Fibroblast of the conjunctiva (primary cell): ENCODE results near the gene OPA1.

Experiments
- DNase-seq: peaks from one replicate; pipeline ENCODE4 v3.0.0-alpha.2; 2010; ENCODE audit warnings: low read depth

OPA1 gene

GRCh38 chr3:193648542-193649076 lies 55.6 kb downstream of the OPA1 start:
- no peak for DNase-seq

GRCh38 chr3:193650585-193650984 lies 57.6 kb downstream of the OPA1 start:
- DNase-seq = no peak

DNA sequence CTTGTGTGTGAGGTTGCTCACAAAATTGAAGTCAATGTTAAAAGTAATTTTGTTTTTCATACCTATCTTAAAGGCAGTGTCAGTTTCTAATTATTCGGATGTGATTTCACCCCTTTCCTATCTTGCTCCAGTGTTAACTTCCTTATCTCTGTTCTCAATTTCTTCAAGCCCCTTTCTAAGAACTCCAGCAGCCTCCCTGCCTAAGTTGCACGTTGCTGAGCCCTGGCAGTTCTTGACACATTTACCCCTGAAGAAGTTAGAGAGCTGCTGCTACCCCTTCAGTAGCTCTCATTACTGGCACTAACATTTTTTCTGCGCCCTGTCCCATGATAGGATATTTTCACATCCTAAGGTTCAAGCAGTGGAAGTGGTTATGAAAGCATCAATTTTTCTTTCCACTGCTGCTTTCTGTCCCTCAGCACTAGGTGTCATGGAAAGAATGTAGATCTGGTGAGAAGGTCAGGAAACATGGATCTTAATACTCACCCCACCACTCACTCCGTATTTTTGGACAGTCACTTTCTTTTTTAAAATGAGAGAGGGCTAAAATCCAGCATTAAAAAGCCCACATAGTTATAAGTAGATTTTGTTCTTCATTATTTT lies 62.9 kb downstream of the OPA1 start:
- DNase-seq = no peak

DNA sequence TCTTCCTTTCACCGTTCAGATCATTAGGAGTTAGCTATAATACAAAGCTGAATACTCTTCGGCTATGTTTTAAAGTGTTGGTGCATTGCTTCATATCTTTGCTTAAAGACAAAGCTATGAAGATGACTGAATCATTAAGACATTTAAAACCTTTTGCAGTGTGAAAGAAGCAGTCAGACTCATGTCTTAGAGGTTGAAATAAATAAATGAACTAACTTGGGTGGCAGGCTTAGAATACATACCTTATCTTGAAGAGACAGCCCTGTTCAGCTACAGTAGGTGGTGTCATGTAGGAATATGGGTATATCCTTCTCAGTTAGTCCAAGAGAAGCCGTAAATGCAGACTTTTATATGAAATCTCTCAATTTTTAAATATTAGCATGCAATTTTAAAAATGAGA lies 63.4 kb downstream of the OPA1 start:
- DNase-seq = no peak

GRCh38 chr3:193656878-193657282 lies 63.9 kb downstream of the OPA1 start:
- no peak for DNase-seq

- DNase-seq = no peak
Measured at GRCh38 chr3:193660171-193660570, 67.2 kb downstream of the OPA1 start.

- no peak for DNase-seq
Measured at GRCh38 chr3:193660698-193661411, 67.8 kb downstream of the OPA1 start.

DNA sequence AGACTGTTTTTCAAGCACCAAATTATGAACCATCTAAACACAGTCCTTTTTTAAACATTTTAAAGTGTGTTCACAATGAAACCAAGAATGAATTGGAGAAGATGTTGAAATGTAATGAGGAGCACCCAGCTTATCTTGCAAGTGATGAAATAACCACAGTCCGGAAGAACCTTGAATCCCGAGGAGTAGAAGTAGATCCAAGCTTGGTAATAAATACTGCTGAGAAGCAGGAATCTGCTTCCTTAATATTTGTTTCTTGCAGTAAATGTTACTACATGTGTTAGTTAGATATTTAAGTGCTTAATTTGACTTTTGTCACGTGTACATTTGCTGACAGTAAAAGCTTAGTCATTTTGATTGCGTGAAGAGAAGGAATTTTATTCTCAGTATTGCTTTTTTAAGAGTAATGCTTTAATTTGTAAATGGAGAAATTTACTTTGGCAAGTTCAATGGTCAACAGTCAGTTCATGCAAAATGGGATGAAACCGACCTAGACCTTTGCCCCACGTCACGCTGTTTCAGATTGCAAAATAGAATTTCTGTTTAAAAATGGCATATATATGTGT lies 69.8 kb downstream of the OPA1 start:
- no peak for DNase-seq

GRCh38 chr3:193665370-193665989 lies 72.5 kb downstream of the OPA1 start:
- peak; percentile 24 for DNase-seq

DNA sequence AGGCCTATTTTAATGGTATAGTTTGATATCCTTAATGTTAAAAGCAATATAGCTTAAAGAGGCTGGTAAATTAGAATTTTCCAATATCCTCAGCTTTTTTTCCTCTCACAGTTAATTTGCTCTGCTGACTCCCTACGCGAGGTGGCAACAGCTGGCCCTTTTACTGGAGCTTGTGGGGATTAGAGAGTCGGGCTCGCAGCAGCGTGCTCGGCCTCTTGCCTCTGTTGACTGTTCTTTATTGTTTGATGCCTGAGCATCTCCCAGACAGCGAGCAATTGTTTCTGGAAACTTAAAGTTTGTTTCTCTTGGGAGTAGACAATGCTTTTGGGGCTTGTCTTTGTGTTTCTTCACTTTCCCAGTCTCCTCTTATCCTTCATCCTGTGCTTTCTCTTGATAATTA lies 80.8 kb downstream of the OPA1 start:
- DNase-seq = no peak

DNA sequence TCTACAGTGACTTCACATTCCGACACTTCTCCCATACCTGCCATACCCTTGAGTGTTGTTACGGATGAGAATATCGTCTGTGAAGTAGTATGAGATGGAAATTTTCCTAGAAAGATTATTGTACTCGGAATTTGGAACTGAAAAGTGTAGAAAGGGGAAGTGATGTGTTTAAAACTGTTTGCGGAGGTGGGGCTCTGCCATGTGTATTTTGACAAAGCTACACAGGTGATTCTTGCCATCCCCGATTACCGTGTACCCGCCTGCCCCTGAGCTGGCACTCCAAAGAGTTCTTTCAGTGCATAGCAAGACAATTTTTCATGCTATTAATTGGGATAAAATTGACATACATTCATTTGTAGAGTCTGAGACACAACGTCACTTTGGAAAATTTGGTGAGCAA lies 81.7 kb downstream of the OPA1 start:
- DNase-seq = no peak

- no peak for DNase-seq
Measured at GRCh38 chr3:193677734-193678133, 84.7 kb downstream of the OPA1 start.

- DNase-seq = no peak
Measured at GRCh38 chr3:193680220-193680619, 87.2 kb downstream of the OPA1 start.

DNA sequence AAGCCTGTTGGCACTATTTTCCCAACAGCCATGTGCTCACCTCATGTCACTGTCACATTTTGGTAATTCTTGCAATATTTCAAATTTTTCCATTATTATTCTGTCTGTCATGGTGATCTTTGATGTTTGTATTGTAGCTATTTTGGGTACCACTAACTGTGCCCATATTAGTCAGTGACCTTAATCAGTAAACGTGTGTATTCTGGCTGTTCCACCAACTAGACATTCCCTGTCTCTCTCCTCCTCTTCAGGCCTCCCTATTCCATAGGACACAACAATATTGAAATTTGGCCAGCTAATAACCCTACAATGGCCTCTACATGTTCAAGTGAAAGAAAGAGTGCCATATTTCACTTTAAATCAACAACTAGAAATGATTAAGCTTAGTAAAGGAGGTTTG lies 88.6 kb downstream of the OPA1 start:
- DNase-seq = no peak

DNA sequence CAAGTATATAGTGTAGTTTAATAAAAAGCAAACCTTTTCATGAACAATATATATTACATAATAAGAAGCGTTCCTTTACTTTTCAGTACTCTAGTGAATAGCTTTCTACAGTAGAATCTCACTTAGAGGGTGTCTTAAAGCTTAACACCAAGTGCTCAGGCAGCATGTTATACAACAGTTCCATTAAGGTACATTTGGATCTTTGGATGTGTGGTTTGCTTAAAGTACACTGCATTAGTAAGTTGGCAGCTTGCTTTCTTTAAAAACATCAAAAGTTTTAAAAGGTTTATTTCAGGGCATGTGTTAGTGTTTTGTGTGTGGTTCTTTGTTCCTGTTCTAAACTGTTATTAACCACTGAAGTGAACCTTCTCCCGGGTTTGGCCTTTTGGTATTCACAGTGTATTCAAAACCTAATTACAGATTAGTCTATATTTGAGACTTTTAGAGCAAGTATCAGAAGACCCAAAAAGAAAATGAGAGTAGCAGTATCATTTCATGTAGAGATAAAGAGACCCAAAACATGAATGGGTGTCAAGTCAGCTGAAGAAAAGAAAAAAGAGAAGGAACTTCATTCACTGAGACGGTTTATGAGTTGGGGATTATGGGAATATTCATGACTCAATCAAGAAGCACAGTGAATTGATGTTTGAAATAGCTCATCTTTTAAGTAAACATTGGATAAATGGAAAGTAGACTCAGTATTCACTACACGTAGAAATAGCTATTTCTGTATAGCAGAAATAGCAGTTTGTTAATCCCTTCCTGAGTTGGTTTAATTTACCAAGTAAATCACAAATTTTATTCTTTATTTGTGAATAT lies 93.9 kb downstream of the OPA1 start:
- no peak for DNase-seq

DNA sequence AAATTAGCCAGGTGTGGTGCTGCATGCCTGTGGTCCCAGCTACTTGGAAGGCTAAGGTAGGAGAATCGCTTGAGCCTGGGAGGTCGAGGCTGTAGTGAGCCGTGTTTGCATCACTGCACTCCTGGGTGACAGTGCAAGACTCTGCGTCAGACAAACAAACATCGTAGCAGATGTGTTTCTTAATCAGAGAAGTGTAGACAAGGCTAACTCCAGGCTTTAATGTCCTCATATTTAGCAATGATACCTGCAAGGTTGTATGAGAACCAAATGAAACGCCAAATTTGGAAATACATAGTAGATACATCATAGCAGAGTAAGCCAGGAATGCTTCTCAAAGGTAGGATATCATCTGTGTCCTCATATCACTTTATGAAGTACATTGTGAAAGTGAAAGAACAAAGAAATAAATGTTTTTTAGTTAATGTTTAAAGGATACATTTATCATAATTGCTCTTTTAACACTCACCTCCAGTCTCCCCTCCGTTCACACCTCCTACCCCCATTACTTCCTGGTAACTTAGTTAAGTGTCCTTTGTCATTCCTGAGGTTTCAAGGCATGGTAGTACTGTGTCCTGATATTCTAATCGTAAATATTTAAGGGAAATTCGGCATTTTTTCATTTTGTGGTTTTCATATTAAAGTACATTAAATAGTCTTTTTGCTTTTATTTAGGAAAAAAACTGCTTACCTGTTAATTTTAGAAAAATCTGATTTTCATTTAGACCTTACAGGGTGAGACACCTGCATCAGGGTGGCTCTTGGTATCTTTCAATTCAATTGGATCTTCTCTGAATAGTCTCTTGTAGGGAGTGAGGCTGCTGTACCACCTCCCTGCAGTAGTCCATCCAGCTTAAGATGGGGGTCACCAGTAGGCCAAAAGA lies 96.1 kb downstream of the OPA1 start:
- no peak for DNase-seq

DNA sequence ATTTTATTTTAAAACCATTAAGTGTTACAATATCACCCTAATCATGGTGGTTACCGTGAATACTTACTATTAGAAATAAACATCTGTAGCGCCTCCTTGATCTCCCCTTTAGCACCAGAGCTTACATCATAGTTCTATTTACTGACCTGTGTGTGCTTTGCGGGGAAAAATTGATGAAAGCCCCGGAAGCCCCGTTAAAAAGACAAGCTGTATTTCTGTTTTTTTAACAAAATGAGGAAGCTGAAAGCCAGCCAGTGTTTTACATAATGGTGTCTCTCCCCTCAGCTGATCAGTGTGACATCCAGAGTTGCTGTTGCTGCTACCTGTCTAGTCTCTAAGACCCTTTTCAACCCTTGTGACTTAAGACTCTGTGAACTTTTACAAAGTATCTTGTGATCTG lies 100.8 kb downstream of the OPA1 start:
- DNase-seq = no peak

- DNase-seq = no peak
Measured at GRCh38 chr3:193701953-193702635, 109.1 kb downstream of the OPA1 start.

- peak; percentile 8 for DNase-seq
Measured at GRCh38 chr3:193702967-193703366, 110.0 kb downstream of the OPA1 start.

- no peak for DNase-seq
Measured at GRCh38 chr3:193704431-193704830, 111.4 kb downstream of the OPA1 start.

GRCh38 chr3:193708270-193708669 lies 115.3 kb downstream of the OPA1 start:
- no peak for DNase-seq
